BE2C (cell line): ENCODE data around the gene COLGALT1.

Source experiments
- DNase-seq: peaks from one replicate; pipeline ENCODE4 v3.0.0-alpha.2; 2020
- H3K27me3 ChIP-seq: fragments of 250-450 bp; sonication (Bioruptor Pico); 2 replicates; pipeline ENCODE4 v1.5.1; 2020; ENCODE audit warnings: mild to moderate bottlenecking
- H3K36me3 ChIP-seq: fragments of 250-450 bp; sonication (Bioruptor Pico); 2 replicates; pipeline ENCODE4 v1.5.1; 2020; ENCODE audit warnings: mild to moderate bottlenecking
- H3K4me1 ChIP-seq: fragments of 250-450 bp; sonication (Bioruptor Pico); 2 replicates; pipeline ENCODE4 v1.5.1; 2020
- H3K4me3 ChIP-seq: 2 replicates; pipeline ENCODE4 v1.5.1; 2011; ENCODE audit warnings: low read depth, low read length
- H3K9me3 ChIP-seq: fragments of 250-450 bp; sonication (Bioruptor Pico); 2 replicates; pipeline ENCODE4 v1.5.1; 2020
- CTCF ChIP-seq: IDR thresholded peaks from 2 replicates; pipeline ENCODE4 v1.5.1; 2012; ENCODE audit warnings: mild to moderate bottlenecking, low read depth, low read length

Gene COLGALT1

DNA sequence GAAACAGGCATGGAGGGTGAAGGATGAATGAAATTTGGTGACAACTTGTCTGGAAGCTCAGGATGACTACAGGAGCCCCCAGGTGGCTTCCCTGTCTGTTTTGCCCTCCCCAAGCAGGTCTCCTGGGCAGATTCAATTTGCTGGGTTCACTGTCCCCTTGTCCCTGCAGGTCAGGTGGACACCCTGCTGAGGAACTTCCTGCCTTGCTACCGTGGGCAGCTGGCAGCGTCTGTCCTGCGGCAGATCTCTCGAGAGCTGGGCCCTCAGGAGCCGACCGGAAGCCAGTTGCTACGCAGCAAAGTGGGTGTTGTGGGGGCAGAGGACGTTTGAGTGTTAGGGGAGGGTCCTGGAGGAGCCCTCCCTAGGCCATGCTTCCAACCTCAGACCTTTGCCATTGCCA is 24.9 kb upstream of the COLGALT1 start:
- 0 out of 2 replicates have a peak, but pooled peaks cover 4% of the 10 kb centered on the region for H3K9me3 ChIP-seq
- no peak for TF ChIP-seq CTCF
- H3K4me1 ChIP-seq: no peaks in the 10 kb centered on the region; the same call in 1 of the 2 replicates
- no peak for DNase-seq
- no peak overlapping the region for H3K4me3 ChIP-seq
- no peaks in the 10 kb centered on the region; the same call in 1 of the 2 replicates for H3K27me3 ChIP-seq
- no peaks in the 10 kb centered on the region for H3K36me3 ChIP-seq

DNA sequence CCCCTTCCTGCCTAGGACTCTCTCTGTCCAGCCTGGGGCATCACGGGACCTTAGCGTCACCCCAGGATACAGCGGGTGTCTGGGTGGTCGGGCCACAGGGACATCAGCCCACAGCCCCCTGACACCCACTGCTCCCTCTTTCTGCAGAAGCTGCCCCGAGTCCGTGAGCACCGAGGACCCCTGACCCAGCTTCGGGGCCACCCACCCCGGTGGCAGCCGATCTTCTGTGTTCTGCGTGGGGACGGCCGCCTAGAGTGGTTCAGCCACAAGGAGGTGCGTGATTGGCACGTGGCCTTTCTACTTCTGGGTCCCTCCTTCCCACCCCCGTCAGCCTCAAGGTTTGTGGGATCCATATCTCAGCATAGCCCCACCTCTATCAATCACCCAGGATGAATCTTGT is 23.3 kb upstream of the COLGALT1 start:
- DNase-seq: no peak
- H3K9me3 ChIP-seq: 0 out of 2 replicates have a peak, but pooled peaks cover 4% of the 10 kb centered on the region
- TF ChIP-seq CTCF: no peak
- H3K27me3 ChIP-seq: no peaks in the 10 kb centered on the region; the same call in 1 of the 2 replicates
- H3K4me1 ChIP-seq: no peaks in the 10 kb centered on the region; the same call in 1 of the 2 replicates
- no peaks in the 10 kb centered on the region for H3K36me3 ChIP-seq
- H3K4me3 ChIP-seq: no peak overlapping the region

- Histone ChIP-seq H3K27me3 (no peaks in the 10 kb centered on the region; the same call in 1 of the 2 replicates), H3K4me1 (no peaks in the 10 kb centered on the region; the same call in 1 of the 2 replicates), H3K36me3 (no peaks in the 10 kb centered on the region), H3K9me3 (0 out of 2 replicates have a peak, but pooled peaks cover 4% of the 10 kb centered on the region), H3K4me3 (no peak overlapping the region)
- no peak for TF ChIP-seq CTCF
- DNase-seq: no peak
Observed at GRCh38 chr19:17532557-17532956, 22.9 kb upstream of the COLGALT1 start.

DNA sequence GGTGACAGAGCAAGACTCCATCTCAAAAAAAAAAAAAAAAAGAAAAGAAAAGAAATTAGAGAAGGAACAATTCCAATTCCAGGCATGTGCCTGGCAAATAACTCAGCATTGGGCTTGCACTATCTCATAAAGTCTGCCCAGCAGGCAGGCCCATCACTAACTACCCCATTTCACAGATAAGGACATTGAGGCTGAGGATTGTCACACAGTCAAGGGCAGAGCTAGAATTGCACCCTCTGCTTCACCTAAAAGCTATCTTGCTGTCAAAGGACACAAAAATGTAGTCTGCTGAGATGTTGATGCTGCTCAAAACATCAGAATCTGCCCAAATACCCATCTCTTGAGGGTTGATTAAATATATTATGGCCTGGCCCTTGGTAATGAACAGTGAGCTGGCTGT is 20.7 kb upstream of the COLGALT1 start:
- peaks cover 7% of the 10 kb centered on the region for H3K27me3 ChIP-seq
- no peak overlapping the region for H3K4me3 ChIP-seq
- no peak for TF ChIP-seq CTCF
- H3K4me1 ChIP-seq: peaks cover 3% of the 10 kb centered on the region
- no peak for DNase-seq
- H3K36me3 ChIP-seq: no peaks in the 10 kb centered on the region
- no peaks in the 10 kb centered on the region for H3K9me3 ChIP-seq

- peaks cover 3% of the 10 kb centered on the region; the same call in 1 of the 2 replicates for H3K4me1 ChIP-seq
- no peak for TF ChIP-seq CTCF
Observed at GRCh38 chr19:17536955-17537354, 18.5 kb upstream of the COLGALT1 start.

DNA sequence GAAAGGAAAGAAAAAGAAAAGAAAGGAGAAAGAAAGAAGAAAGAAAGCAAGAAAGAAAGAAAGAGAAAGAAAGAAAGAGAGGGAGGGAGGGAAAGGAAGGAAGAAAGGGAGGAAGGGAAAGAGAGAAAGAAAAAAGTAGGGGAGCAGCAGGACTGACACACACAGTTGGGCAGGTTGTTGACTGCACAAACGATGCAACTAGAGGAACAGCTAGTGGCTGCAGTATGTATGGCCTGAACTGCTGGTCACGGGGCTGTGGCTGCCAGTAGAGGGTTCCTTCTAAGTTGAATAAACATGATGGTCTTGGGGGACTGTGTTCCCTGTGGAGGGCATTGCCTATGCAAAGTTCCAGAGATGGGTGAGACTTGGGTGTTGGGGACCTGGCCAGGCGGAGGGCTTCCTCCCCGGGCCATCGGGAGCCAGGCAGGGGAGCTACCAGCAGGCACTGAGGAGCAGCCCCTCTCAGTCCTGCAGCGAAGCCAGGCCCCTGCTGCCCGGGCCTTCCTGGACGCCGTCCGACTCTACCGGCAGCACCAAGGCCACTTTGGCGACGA is 16.7 kb upstream of the COLGALT1 start:
- Histone ChIP-seq H3K36me3 (no peaks in the 10 kb centered on the region; the same call in 1 of the 2 replicates), H3K27me3 (peaks cover 7% of the 10 kb centered on the region), H3K9me3 (peaks cover 5% of the 10 kb centered on the region), H3K4me1 (peaks cover 3% of the 10 kb centered on the region; the same call in 1 of the 2 replicates), H3K4me3 (peak overlapping the region; percentile 58)
- DNase-seq: no peak
- no peak for TF ChIP-seq CTCF

More at GRCh38 chr19:17536955-17537354, 18.5 kb upstream of the COLGALT1 start:
- Histone ChIP-seq H3K9me3 (peaks cover 5% of the 10 kb centered on the region), H3K27me3 (peaks cover 7% of the 10 kb centered on the region), H3K4me3 (no peak overlapping the region), H3K36me3 (no peaks in the 10 kb centered on the region; the same call in 1 of the 2 replicates)
- no peak for DNase-seq
